ENCODE results near the gene PPFIA3.
"Not testable (repeated sequence)": the region's sequence is repeated elsewhere in the genome, so short reads cannot be mapped to it uniquely, and the experiment has no call there.

PPFIA3 gene

GRCh38 chr19:49102303-49102702 is 17.0 kb upstream of the PPFIA3 start:
- no peak for DNase-seq (ENCODE audit: low read depth in 4 of 4, low spot score in 1 of 4)

DNA sequence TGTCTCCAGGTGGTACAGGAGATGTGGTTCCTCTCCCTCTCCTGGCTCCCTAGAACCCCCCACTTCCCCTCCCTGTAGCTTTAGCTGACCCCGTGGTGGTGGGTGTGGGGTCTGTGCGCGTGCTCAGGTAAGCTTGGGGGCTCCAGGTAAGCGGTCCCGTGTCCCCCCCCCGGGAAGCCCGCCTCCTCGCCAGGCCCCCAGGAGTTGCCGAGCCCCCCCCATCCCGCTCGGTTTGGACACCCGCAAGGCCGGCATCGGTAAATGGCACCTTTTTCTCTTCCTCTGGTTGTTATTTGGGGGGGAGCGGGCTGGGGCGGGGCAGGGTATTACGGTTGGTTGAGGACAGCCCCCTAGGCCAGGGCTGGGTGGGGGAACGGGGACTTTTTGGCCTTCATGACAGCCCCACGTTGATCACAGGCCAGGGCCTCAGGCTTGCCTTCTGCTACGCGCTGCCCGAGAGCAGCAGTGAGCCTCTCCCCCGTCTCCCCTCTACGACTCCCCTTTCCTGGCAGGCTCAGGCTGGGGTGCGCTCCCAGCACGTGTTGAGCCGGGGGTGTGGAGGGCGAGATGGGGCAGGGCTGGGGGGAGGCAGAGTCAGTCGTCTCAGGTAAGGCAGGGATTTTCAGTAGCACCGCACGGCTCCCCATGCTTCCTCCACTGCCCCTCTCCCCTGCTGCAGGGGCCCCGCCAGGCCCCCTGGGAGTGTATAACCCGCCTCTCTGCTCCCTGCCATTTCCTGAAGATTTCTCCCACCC is 15.8 kb upstream of the PPFIA3 start:
- DNase-seq (ENCODE audit: low read depth in 4 of 4, low spot score in 1 of 4) = no peak

- no peak for DNase-seq (ENCODE audit: low read depth in 4 of 4, low spot score in 1 of 4)
Observed at GRCh38 chr19:49104229-49104864, 15.0 kb upstream of the PPFIA3 start.

DNA sequence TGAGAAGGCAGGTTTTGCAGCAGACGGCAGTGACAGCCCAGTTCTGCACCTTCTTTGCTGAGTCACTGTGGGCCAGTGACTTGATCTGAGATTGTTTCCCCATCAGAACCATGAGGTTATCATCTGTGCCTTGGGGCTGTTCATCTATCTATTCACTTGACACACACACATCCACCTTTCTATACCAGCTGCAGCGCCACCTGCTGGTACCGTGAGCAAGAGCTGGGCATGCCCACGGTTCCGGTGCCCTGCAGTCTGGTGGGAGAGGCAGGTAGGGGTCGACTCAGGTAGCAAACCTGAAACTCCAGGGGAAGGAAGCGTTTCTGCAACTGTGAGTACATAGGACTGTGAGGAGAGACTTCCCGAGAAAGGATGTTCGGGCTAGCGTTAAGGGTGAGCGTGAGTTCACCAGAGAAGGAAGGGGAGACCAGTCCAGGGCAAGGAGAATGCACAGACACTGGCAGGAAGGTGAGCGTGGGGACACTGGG is 12.7 kb upstream of the PPFIA3 start:
- peak in 2 of 4 experiments; percentile 55 to 57 for DNase-seq (ENCODE audit: low read depth in 4 of 4, low spot score in 1 of 4)

DNA sequence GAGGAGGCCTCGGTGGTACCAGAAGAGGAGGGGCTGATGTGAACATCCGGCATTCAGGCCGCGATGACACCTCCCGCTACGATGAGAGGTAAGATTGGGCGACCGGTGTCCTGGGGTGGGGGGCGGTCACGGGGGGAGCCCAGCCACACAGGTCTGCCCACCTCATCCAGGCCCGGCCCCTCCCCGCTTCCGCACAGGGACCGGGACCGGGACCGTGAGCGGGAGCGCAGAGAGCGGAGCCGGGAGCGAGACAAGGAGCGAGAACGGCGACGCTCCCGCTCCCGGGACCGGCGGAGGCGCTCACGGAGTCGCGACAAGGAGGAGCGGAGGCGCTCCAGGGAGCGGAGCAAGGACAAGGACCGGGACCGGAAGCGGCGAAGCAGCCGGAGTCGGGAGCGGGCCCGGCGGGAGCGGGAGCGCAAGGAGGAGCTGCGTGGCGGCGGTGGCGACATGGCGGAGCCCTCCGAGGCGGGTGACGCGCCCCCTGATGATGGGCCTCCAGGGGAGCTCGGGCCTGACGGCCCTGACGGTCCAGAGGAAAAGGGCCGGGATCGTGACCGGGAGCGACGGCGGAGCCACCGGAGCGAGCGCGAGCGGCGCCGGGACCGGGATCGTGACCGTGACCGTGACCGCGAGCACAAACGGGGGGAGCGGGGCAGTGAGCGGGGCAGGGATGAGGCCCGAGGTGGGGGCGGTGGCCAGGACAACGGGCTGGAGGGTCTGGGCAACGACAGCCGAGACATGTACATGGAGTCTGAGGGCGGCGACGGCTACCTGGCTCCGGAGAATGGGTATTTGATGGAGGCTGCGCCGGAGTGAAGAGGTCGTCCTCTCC is 11.5 kb upstream of the PPFIA3 start:
- no peak for DNase-seq (ENCODE audit: low read depth in 4 of 4, low spot score in 1 of 4)

DNA sequence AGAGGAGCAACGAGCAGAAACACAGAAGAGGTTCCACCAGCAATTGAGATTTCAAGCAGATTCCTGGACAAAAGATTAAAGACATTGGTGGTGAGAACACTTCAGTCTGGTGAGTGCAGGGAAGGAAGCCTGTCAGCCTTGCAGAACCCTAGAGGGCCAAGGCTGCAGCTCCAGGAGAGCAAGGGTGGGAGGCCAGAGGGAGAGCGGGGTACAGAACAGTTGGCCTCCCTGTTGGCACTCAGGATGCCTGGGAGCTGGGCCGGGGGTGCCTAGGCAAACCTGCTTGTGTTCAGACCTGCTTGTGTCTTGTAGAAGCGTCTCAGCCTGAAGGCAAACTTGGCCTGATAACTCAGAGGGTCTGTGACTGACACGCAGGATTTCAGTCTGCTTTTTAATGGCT is 10.3 kb upstream of the PPFIA3 start:
- no peak for DNase-seq (ENCODE audit: low read depth in 4 of 4, low spot score in 1 of 4)

GRCh38 chr19:49109569-49110233 is 9.6 kb upstream of the PPFIA3 start:
- DNase-seq (ENCODE audit: low read depth in 4 of 4, low spot score in 1 of 4) = no peak

DNA sequence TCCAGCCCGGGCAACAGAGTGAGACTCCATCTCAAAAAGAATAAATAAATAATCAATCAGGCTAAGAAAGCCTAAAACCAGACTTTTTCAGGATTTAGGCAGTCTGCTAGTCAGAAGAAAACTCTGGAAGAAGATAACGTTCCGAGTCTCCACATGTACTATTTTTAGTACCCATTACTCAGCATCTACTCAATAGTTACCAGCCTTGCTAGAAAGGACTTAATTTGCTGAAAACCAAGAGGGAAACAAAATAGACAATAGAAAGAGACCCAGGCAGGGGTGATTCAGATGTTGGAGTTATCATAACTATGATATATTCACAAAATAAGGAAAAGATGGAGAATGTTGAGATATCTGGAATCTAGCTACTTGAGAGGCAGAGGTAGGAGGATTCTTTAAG is 8.8 kb upstream of the PPFIA3 start:
- DNase-seq (ENCODE audit: low read depth in 4 of 4, low spot score in 1 of 4) = no peak

DNA sequence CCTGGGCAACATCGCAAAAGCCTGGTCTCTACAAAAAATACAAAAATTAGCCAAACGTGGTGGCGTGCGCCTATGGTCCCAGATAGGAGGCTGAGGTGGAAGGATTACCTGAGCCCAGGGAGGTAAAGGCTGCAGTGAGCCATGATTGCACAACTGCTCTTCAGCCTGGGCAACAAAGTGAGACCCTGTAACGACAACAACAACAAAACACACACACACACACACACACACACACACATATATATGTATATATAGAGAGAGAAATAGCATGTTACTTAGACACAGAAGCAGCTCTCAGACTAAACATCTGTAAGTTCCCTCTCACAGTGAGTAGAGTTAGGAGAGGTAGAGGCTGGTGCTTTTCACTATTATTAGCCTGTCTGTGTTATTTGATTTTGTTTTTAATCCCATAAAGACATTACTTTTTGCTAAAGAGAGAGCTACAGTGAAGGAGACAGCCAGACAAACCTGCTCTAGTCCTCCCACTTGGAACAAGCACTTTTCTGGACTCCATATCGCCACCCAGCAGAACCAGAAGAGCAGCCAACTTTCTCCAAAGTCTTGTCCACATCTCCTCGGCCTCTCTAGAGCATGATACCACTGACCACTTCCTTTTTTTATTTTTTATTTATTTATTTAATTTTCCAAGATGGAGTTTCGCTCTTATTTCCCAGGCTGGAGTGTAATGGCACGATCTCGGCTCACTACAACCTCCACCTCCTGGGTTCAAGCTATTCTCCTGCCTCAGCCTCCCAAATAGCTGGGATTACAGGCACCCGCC is 7.9 kb upstream of the PPFIA3 start:
- DNase-seq (ENCODE audit: low read depth in 4 of 4, low spot score in 1 of 4) = no peak

- peak in 3 of 4 experiments; percentile 51 to 68 (median 53) for DNase-seq (ENCODE audit: low read depth in 4 of 4, low spot score in 1 of 4)
Observed at GRCh38 chr19:49113762-49114629, 5.3 kb upstream of the PPFIA3 start, which contains the start of gene LIN7B. LIN7B (plus strand) TSS chr19:49114370; CDS start chr19:49114405, 35 bp downstream.

GRCh38 chr19:49114630-49115363 is 4.5 kb upstream of the PPFIA3 start:
- DNase-seq (ENCODE audit: low read depth in 4 of 4, low spot score in 1 of 4) = no peak

GRCh38 chr19:49116544-49116943 is 2.8 kb upstream of the PPFIA3 start:
- no peak for DNase-seq (ENCODE audit: low read depth in 4 of 4, low spot score in 1 of 4)

DNA sequence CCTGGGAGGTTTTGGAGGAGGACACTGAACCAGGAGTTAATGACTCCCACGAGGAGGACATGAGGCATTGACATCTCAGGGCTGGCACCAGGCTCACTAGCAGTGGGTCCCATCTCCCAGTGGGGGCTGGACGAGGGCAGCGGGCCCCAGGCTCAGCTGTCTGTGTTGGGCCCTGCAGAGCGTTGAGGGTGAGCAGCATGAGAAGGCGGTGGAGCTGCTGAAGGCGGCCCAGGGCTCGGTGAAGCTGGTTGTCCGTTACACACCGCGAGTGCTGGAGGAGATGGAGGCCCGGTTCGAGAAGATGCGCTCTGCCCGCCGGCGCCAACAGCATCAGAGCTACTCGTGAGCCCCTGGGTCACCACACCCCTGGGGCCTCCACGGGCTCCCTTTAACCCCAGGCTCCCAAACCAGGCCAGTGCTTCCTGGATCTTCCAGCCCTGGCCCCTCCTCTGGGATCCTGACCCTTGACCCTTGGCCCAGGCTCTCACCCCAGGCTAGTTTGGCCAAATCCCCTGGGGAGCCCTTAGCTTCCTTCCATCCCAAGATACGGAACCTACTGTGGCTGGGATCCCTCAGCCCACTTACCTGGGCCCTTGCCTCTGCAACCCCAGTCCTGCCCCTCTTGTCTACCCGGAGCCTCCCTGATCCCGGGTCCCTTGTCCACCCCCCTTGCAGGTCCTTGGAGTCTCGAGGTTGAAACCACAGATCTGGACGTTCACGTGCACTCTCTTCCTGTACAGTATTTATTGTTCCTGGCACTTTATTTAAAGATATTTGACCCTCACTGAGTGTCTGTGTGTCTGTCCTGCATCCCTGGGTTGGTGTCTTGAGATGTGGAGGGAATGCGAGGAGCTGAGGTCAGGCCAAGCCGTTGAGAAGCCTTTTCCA is 1.4 kb upstream of the PPFIA3 start:
- no peak for DNase-seq (ENCODE audit: low read depth in 4 of 4, low spot score in 1 of 4)

- DNase-seq (ENCODE audit: low read depth in 4 of 4, low spot score in 1 of 4) = peak; percentile 87 to 92 (median 89)
Observed at GRCh38 chr19:49118565-49119410, 556 bp upstream of the PPFIA3 start, which contains the start of gene C19orf73. C19orf73 (minus strand) TSS chr19:49119143; CDS start chr19:49119022, 121 bp downstream.

GRCh38 chr19:49120325-49120683 is 960 bp downstream of the PPFIA3 start:
- no peak for DNase-seq (ENCODE audit: low read depth in 4 of 4, low spot score in 1 of 4)

DNA sequence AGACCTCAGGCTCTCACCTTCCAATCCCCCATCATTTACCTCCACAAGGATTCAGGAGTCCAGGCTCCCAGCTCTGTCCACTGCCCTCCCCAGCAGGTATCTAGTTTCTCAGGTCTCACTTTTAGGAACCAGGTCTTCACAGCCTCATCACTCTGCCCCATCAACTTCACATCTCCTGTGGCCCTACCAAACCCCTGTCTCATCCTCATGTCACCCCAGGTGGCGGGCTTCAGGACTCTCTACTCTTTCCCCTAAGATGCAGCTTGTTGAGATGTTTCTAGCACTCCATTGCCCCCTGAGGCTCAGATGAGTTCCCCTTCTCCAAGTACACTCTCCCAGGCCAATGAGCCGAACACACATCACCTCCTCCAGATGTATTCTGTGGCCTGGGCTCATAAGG is 1.5 kb downstream of the PPFIA3 start:
- no peak for DNase-seq (ENCODE audit: low read depth in 4 of 4, low spot score in 1 of 4)

- not testable (repeated sequence) for DNase-seq (ENCODE audit: low read depth in 4 of 4, low spot score in 1 of 4)
Observed at GRCh38 chr19:49121841-49122240, 2.5 kb downstream of the PPFIA3 start.
